T-helper 1 cell treated with Interleukin-12 subunit alpha and Interleukin-12 subunit beta and Interleukin-4 antibody, amounts not matched to agents 30 ng/mL and 1 ng/mL, for 36 hours (primary cell): Measurements from ENCODE around the gene LSS. TPM values are rescaled to one million over a fixed set of nuclear protein-coding genes. Genes with fewer than 3 reads are reported as not detected.
"Not testable (repeated sequence)": the region's sequence is repeated elsewhere in the genome, so short reads cannot be mapped to it uniquely, and the experiment has no call there.

Source experiments
- intact Hi-C: fragments of 100-400 bp; cut with micrococcal nuclease; formaldehyde crosslinking; loops from one replicate; pipeline ENCODE4 v1.15.1; 2024
- total RNA-seq: library from RNA; stranded (reverse); gene quantifications from 2 replicates; pipeline ENCODE4 v1.2.3, GENCODE V29; 2022

Gene LSS
- total RNA-seq, 1 donor from 2014 or later = 48.5 TPM

- intact Hi-C loops = no loop called here
Measured at GRCh38 chr21:46188226-46189212, 40.1 kb downstream of the LSS start.

- intact Hi-C loops = no loop called here
Measured at GRCh38 chr21:46187814-46188213, 40.8 kb downstream of the LSS start.

- intact Hi-C loops = no loop called here
Measured at GRCh38 chr21:46187261-46187660, 41.3 kb downstream of the LSS start.

- intact Hi-C loops = loop anchor here (1.0 kb wide), 2 partner anchors 43 to 101 kb away; partner anchors contain the start of genes LSS and YBEY
Measured at GRCh38 chr21:46185716-46186115, 42.9 kb downstream of the LSS start.

GRCh38 chr21:46184625-46185555 lies 43.7 kb downstream of the LSS start:
- intact Hi-C loops = loop anchor here (1.0 kb wide), 4 partner anchors 42 to 140 kb away; partner anchors contain the start of genes LSS and YBEY

GRCh38 chr21:46183910-46184624 lies 44.5 kb downstream of the LSS start, which contains the start of gene SPATC1L:
TSS of gene SPATC1L (minus strand) at chr21:46184459. CDS start at chr21:46182816, 1,643 bp downstream.
- intact Hi-C loops = loop anchor here (1.0 kb wide), 2 partner anchors 41 to 141 kb away; no protein-coding TSS in a partner anchor

- intact Hi-C loops = not testable (repeated sequence)
Measured at GRCh38 chr21:46183337-46183909, 45.2 kb downstream of the LSS start.

- intact Hi-C loops = no loop called here
Measured at GRCh38 chr21:46182548-46183336, 45.8 kb downstream of the LSS start.

- intact Hi-C loops = no loop called here
Measured at GRCh38 chr21:46181953-46182547, 46.5 kb downstream of the LSS start.

- intact Hi-C loops = no loop called here
Measured at GRCh38 chr21:46181436-46181835, 47.1 kb downstream of the LSS start.

GRCh38 chr21:46180778-46181391 lies 47.7 kb downstream of the LSS start:
- intact Hi-C loops = no loop called here

- intact Hi-C loops = no loop called here
Measured at GRCh38 chr21:46180079-46180722, 48.4 kb downstream of the LSS start.

GRCh38 chr21:46179708-46180078 lies 48.9 kb downstream of the LSS start:
- intact Hi-C loops = no loop called here

- intact Hi-C loops = no loop called here
Measured at GRCh38 chr21:46178961-46179360, 49.6 kb downstream of the LSS start.

GRCh38 chr21:46176443-46177129 lies 52.0 kb downstream of the LSS start:
- intact Hi-C loops = not testable (repeated sequence)

GRCh38 chr21:46173573-46173972 lies 55.0 kb downstream of the LSS start:
- intact Hi-C loops = no loop called here

GRCh38 chr21:46172863-46173528 lies 55.6 kb downstream of the LSS start:
- intact Hi-C loops = no loop called here
